CD4-positive, alpha-beta memory T cell (primary cell): ENCODE data around the gene GHRH. TPM values are rescaled to one million over a fixed set of nuclear protein-coding genes. Genes with fewer than 3 reads are reported as not detected.

Experiments
- CTCF ChIA-PET: fragments of 350-600 bp; sonication (Branson Sonifier 250); formaldehyde crosslinking; loops from one replicate; lab custom pipeline; 2021; ENCODE audit warnings: inconsistent platforms; ENCODE audit not compliant: partially characterized antibody; lab: Charles Lee
- POLR2A ChIA-PET: fragments of 350-600 bp; sonication (Branson Sonifier 250); formaldehyde crosslinking; loops from one replicate; lab custom pipeline; 2021; ENCODE audit not compliant: partially characterized antibody; lab: Charles Lee
- DNase-seq, 5 donors: peaks; one replicate each; pipeline versions ENCODE4 v3.0.0 to v3.0.0-alpha.2; 2020 to 2022; ENCODE audit warnings: mixed read lengths in 1 of 5
- H3K27ac ChIP-seq: one replicate; pipeline ENCODE4 v1.7.0; 2013; ENCODE audit warnings: low read depth, low read length
- H3K27me3 ChIP-seq: 2 replicates; pipeline ENCODE4 v1.7.0; 2013; ENCODE audit warnings: mild to moderate bottlenecking, low read length, moderate library complexity; ENCODE audit not compliant: insufficient read depth
- H3K36me3 ChIP-seq: 2 replicates; pipeline ENCODE4 v1.7.0; 2013; ENCODE audit warnings: mild to moderate bottlenecking, low read length, moderate library complexity; ENCODE audit not compliant: insufficient read depth
- H3K4me1 ChIP-seq: 2 replicates; pipeline ENCODE4 v1.7.0; 2013; ENCODE audit warnings: mild to moderate bottlenecking, low read length, moderate library complexity; ENCODE audit not compliant: insufficient read depth
- H3K4me3 ChIP-seq, 2 donors: one replicate each; pipeline ENCODE4 v1.7.0; 2013; ENCODE audit warnings: low read length in 2 of 2, mild to moderate bottlenecking in 1 of 2
- H3K9me3 ChIP-seq, 2 donors: one replicate each; pipeline ENCODE4 v1.7.0; 2013; ENCODE audit warnings: low read length in 2 of 2, control low read depth in 1 of 2; ENCODE audit not compliant: control insufficient read depth in 1 of 2
- H3K27ac Mint-ChIP-seq, 7 donors: one replicate each; pipeline ENCODE4 v1.8.0; 2020 to 2021; ENCODE audit warnings: mixed read lengths in 7 of 7, mild to moderate bottlenecking in 6 of 7, inconsistent platforms in 3 of 7, moderate library complexity in 3 of 7
- H3K27me3 Mint-ChIP-seq, 2 donors: one replicate each; pipeline ENCODE4 v1.8.0; 2020 to 2021; ENCODE audit warnings: mixed read lengths in 2 of 2
- H3K36me3 Mint-ChIP-seq, 2 donors: one replicate each; pipeline ENCODE4 v1.8.0; 2020 to 2021; ENCODE audit warnings: mixed read lengths in 2 of 2, inconsistent platforms in 1 of 2, mild to moderate bottlenecking in 1 of 2
- H3K4me1 Mint-ChIP-seq, 4 donors: one replicate each; pipeline ENCODE4 v1.8.0; 2020 to 2021; ENCODE audit warnings: mixed read lengths in 4 of 4, mild to moderate bottlenecking in 1 of 4
- H3K4me3 Mint-ChIP-seq, 8 donors: one replicate each; pipeline ENCODE4 v1.8.0; 2020 to 2021; ENCODE audit warnings: mixed read lengths in 8 of 8, mild to moderate bottlenecking in 7 of 8, moderate library complexity in 6 of 8, inconsistent platforms in 3 of 8
- H3K9me3 Mint-ChIP-seq, 8 donors: one replicate each; pipeline ENCODE4 v1.8.0; 2020 to 2021; ENCODE audit warnings: mixed read lengths in 8 of 8, mild to moderate bottlenecking in 5 of 8, inconsistent platforms in 3 of 8, moderate library complexity in 1 of 8
- intact Hi-C: fragments of 100-400 bp; cut with micrococcal nuclease; formaldehyde crosslinking; loops from one replicate; pipeline ENCODE4 v1.15.1; 2023
- polyA plus RNA-seq, 2 donors: library from polyadenylated mRNA; unstranded; fragments of 300-500 nt; fragmentation: Illumina TruSeq; gene quantifications; one replicate each; pipeline ENCODE4 v1.2.3, GENCODE V29; 2021
- total RNA-seq, 2 experiments: library from RNA; stranded (reverse); gene quantifications; one replicate each; pipeline ENCODE4 v1.2.3, GENCODE V29; 2021

GHRH gene
- total and polyA plus RNA-seq, 4 experiments from 2014 or later: not detected

DNA sequence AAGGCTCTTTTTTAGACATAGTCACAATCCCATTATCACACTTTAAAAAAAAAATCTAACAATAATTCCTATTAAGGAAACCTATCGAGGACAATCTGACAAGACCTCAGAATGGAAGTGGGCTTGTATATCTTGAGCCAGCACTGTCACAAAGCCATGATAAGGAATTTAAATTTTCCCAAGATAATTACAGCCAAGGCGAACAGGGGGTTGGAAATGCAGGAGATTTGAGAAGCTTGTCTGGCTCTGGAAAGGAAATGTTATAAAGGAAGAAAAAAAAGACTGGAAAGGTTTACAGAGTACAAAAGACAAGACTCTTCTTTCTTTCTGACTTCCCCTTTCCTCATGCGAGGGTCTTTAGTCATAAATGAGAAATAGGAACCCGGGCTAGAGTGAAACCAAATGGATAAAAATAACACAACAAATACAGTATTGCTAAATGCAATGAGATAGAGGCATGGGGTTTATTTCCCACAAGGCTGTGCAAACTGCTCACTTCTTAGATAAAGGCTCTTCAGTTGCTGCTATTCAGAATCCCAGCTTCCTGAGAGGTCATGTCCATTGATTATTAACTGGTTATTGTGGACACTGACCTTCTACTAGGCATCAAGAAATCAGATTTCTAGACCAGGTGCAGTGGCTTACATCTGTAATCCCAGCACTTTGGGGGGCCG, 13.4 kb upstream of the GHRH start:
- intact Hi-C loops: no loop called here
- Mint-ChIP-seq H3K27me3 (peaks cover 0 to 3% of the 10 kb centered on the region in 2 donors), H3K9me3 (no peaks in the 10 kb centered on the region), H3K36me3 (no peaks in the 10 kb centered on the region), H3K4me3 (no peak overlapping the region), H3K27ac (no peak overlapping the region), H3K4me1 (peaks cover 0 to 7% (median 3%) of the 10 kb centered on the region in 4 donors)
- Histone ChIP-seq H3K36me3 (no peaks in the 10 kb centered on the region), H3K27ac (no peak overlapping the region), H3K4me1 (no peaks in the 10 kb centered on the region), H3K9me3 (no peaks in the 10 kb centered on the region), H3K4me3 (no peak overlapping the region), H3K27me3 (no peaks in the 10 kb centered on the region)
- POLR2A ChIA-PET: interaction anchor here (1.9 kb wide), 1 partner anchor 15 kb away, joined by 5 read pairs; the partner anchor contains the start of gene MANBAL
- no peak for DNase-seq
- CTCF ChIA-PET: interaction anchor here (0.8 to 1.9 kb wide), 2 partner anchors 109 to 110 kb away, joined by 3 to 4 read pairs; no protein-coding TSS in a partner anchor

DNA sequence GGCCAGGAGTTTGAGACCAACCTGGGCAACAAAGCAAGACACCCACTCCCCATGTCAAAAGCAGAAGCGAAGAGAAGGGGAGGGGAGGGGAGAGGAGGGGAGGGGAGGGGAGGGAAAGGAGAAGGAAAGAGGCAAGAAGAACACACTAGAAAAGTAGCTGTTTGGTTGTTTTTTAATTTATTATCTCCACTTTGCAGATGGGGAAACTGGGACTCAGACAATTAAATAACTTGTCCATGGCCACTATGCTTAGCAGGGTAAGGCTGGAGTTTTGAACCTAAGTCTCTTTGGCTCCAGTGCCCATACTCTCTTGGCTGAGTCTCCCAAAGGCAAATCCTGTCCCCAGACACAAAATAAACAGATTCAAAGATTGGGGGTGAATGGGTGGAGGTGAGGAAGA, 12.4 kb upstream of the GHRH start:
- H3K27me3 ChIP-seq: no peaks in the 10 kb centered on the region
- no peaks in the 10 kb centered on the region for H3K9me3 Mint-ChIP-seq
- H3K4me3 ChIP-seq: no peak overlapping the region
- no peak overlapping the region for H3K4me3 Mint-ChIP-seq
- H3K36me3 ChIP-seq: no peaks in the 10 kb centered on the region
- no peak overlapping the region for H3K27ac Mint-ChIP-seq
- H3K4me1 Mint-ChIP-seq: peaks cover 0 to 7% (median 3%) of the 10 kb centered on the region in 4 donors
- H3K4me1 ChIP-seq: no peaks in the 10 kb centered on the region
- no peaks in the 10 kb centered on the region for H3K9me3 ChIP-seq
- H3K27ac ChIP-seq: no peak overlapping the region
- no peaks in the 10 kb centered on the region for H3K36me3 Mint-ChIP-seq
- DNase-seq: no peak
- POLR2A ChIA-PET: no interaction called here
- CTCF ChIA-PET: no interaction called here
- no peaks in the 10 kb centered on the region for H3K27me3 Mint-ChIP-seq
- intact Hi-C loops: no loop called here

DNA sequence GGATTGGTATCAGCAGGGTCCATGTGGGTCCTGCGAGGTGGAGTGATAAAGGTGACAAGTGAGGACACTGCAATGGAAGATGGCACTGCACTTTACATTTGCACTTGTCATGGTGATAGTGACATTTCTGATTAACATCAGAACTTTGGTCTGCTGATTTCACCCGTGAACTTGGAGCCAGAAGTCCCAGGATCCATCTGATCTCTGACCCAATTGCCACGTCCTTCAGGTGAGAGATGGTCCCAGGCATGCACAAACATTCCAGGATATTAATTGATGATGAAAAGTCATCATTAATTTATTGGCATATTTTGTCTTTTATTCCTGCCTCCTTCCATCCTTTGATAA, 9.8 kb upstream of the GHRH start:
- Mint-ChIP-seq H3K4me1 (no peaks in the 10 kb centered on the region), H3K27me3 (no peaks in the 10 kb centered on the region), H3K27ac (no peak overlapping the region), H3K9me3 (no peaks in the 10 kb centered on the region), H3K36me3 (no peaks in the 10 kb centered on the region), H3K4me3 (no peak overlapping the region)
- H3K4me1 ChIP-seq: no peaks in the 10 kb centered on the region
- CTCF ChIA-PET: interaction anchor here (0.9 to 8.7 kb wide), 4 partner anchors 11 to 261 kb away, joined by 3 to 113 read pairs (median 14); no protein-coding TSS in a partner anchor
- POLR2A ChIA-PET: no interaction called here
- no peak for DNase-seq
- H3K9me3 ChIP-seq: no peaks in the 10 kb centered on the region
- H3K27me3 ChIP-seq: no peaks in the 10 kb centered on the region
- no peaks in the 10 kb centered on the region for H3K36me3 ChIP-seq
- no peak overlapping the region for H3K4me3 ChIP-seq
- intact Hi-C loops: no loop called here
- H3K27ac ChIP-seq: no peak overlapping the region

DNA sequence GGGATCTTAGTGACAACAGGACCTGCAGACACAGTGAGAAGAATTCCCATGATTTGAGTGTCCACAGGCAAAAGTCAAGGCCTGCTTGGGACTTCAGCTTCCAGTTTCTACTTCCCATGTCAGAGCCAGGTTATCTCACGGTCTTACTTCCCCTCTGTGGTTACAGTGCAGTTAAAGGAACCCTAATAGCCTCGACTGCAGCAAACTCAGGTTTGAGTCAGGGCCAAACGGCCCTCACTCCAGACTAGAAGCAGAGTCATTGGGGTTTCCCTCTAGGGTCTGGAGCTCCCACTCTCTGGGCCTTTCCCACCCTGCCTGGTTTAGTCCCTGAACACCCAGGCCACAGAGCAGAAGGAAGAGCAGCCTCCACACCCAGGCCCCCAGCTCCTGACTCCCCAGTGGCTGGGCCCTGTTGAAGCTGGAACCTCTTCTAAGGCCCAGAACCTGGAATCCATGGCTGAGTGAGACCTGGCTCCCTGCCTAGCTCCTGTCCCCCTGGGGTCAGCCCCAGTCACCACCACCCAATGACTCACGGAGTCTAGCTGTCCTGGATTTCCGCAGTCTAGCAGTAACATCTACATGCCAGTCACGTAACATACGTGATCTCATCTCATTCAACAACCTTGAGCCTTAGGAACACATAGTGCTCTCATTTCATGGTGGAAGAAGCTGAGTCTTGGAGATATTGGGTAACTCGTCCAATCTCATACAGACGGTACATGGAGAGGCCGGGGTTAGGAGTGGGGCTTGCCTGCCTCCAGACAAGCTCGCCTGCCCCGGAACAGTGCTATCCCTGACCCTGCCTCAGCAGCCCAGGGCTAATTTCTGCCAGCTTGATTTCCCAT, 9.2 kb upstream of the GHRH start:
- Histone ChIP-seq H3K4me1 (no peaks in the 10 kb centered on the region), H3K4me3 (no peak overlapping the region), H3K36me3 (no peaks in the 10 kb centered on the region), H3K9me3 (no peaks in the 10 kb centered on the region), H3K27me3 (no peaks in the 10 kb centered on the region), H3K27ac (no peak overlapping the region)
- no peak for DNase-seq
- POLR2A ChIA-PET: no interaction called here
- no peaks in the 10 kb centered on the region for H3K27me3 Mint-ChIP-seq
- intact Hi-C loops: no loop called here
- no peak overlapping the region for H3K27ac Mint-ChIP-seq
- no peaks in the 10 kb centered on the region for H3K9me3 Mint-ChIP-seq
- no peaks in the 10 kb centered on the region for H3K4me1 Mint-ChIP-seq
- CTCF ChIA-PET: interaction anchor here (0.9 to 8.7 kb wide), 7 partner anchors 14 to 267 kb away, joined by 3 to 113 read pairs (median 4); no protein-coding TSS in a partner anchor
- H3K36me3 Mint-ChIP-seq: no peaks in the 10 kb centered on the region
- H3K4me3 Mint-ChIP-seq: no peak overlapping the region

DNA sequence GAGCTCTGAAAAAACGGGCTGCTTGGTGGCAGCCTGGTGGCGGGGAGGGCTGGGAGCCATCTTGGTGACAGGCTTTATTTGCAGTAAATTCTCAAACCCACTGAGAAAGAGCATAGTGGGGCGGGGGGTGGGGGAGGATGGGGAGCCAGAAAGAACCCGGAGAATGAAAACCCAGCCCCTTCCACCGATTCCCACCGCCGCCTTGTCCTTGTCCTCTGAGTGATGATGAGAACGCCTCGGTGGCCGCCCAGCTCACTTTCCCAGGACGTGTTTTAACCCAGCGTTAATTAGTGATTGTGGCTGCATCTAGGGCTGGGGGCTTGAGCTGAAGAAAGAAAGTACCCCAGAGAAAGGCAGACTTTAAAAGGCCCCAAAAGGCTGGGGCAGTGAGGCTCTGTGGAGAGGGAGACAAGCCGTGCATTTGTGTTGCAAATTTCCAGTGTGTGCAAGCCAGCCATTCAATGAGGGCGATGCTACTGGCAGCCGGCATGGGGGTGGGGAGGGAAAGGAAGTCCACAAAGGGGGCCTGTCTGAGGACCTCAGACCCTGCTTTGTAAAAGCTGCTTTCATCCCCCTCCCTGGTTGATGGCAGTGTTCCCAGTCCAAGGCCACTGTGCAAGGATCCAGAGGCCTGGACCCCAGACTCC, 6.2 kb upstream of the GHRH start:
- no peak for DNase-seq
- POLR2A ChIA-PET: no interaction called here

DNA sequence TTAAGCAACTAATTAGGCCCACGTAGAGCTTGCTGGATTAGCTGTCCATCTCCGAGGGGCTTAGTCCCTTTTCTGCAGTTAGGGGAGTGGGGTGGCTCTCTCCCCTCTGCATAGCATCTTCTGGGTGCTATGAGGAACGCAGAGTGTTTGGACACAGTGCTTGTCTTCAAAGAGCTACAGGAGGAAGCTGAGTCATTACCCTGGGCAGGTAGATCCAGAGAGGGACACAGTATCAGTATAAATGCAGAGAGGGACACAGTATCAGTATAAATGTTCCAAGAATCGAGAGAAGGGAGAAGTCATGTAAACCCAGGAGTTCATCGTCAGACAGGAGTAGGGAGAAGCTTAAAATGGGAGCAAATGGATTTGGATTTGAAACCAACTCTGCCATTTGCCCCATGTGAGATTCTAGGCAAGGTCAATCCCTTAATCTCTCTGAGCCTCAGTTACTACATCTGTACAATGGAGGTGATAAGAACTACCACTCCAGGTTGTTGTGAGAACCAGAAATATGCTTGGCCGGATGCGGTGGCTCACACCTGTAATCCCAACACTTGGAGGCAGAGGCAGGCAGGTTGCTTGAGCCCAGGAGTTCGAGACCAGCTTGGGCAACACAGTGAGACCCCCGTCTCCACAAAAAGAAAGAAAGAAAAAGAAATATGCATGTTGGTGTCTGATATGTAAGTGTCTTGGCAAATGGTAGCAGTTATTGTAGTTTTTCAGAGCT, 5.5 kb upstream of the GHRH start:
- H3K4me1 ChIP-seq: no peaks in the 10 kb centered on the region
- Mint-ChIP-seq H3K4me3 (no peak overlapping the region), H3K4me1 (no peaks in the 10 kb centered on the region), H3K36me3 (no peaks in the 10 kb centered on the region), H3K27ac (peak overlapping the region in 1 of 7 donors; percentile 19), H3K27me3 (peaks cover 3 to 4% of the 10 kb centered on the region in 2 donors), H3K9me3 (no peaks in the 10 kb centered on the region)
- no peak overlapping the region for H3K27ac ChIP-seq
- intact Hi-C loops: no loop called here
- POLR2A ChIA-PET: no interaction called here
- H3K4me3 ChIP-seq: no peak overlapping the region
- H3K27me3 ChIP-seq: no peaks in the 10 kb centered on the region
- H3K36me3 ChIP-seq: no peaks in the 10 kb centered on the region
- H3K9me3 ChIP-seq: no peaks in the 10 kb centered on the region
- no peak for DNase-seq
- CTCF ChIA-PET: interaction anchor here (1.5 to 8.7 kb wide), 3 partner anchors 12 to 265 kb away, joined by 3 to 113 read pairs (median 26); no protein-coding TSS in a partner anchor

More for the DNA sequence above, 6.2 kb upstream of the GHRH start:
- Histone ChIP-seq H3K27me3 (no peaks in the 10 kb centered on the region), H3K36me3 (no peaks in the 10 kb centered on the region), H3K27ac (no peak overlapping the region), H3K4me3 (no peak overlapping the region), H3K4me1 (no peaks in the 10 kb centered on the region), H3K9me3 (no peaks in the 10 kb centered on the region)
- intact Hi-C loops: loop anchor here (2.0 kb wide), 1 partner anchor 259 kb away; the partner anchor contains the start of gene BLCAP
- Mint-ChIP-seq H3K27me3 (no peaks in the 10 kb centered on the region), H3K4me3 (no peak overlapping the region), H3K27ac (peak overlapping the region in 1 of 7 donors; percentile 19), H3K36me3 (no peaks in the 10 kb centered on the region), H3K9me3 (no peaks in the 10 kb centered on the region), H3K4me1 (no peaks in the 10 kb centered on the region)
- CTCF ChIA-PET: interaction anchor here (0.6 to 8.7 kb wide), 7 partner anchors 10 to 265 kb away, joined by 3 to 113 read pairs (median 4); no protein-coding TSS in a partner anchor
